Measurements from ENCODE around the gene FABP2.
"Not testable (repeated sequence)": the region's sequence is repeated elsewhere in the genome, so short reads cannot be mapped to it uniquely, and the experiment has no call there.

FABP2 gene

DNA sequence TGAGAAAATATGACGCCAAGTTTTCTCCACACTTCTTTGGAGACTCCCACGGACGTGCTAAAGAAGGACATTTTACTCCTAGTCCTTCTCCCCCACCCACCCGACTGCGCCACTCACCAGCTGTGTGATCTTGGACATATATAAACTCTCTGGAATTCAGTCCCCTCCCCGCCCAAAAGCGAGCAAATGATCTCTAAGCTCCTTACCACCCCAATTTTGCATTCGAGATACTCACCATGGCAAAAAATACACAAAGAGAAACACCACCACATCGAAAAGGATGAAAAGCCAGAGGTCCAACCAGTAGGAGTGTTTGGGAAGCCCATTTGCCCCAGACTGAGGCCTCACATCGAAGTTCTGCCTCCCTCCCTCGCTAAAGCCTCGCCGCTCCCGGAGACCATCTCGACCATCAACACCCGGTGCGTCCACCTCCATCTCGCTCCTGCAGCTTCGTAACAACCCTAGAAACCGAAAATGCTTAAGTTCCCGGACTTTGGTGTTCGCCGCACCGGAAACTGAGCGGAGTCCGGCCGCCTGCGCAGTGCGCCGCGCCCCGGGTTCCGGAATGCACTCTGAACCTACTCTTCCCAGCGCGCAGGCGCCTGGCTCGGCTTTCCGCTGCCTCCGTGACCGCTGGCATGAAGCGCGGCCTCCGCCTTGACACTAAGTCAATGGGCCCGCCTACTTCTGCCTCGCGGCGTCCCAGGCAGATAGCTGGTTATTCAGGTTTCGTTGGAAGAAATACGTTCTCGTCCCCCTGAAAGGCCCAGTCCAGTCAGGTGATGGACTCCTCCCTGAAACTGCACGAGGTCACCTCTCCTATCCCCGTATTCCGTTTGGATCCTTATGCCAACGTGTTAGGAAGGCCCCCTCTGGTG, 21.6 kb downstream of the FABP2 start:
- H3K9me3 Mint-ChIP-seq: no peaks in the 10 kb centered on the region
- H3K4me1 Mint-ChIP-seq (ENCODE audit: low read depth): peaks cover 17% of the 10 kb centered on the region

DNA sequence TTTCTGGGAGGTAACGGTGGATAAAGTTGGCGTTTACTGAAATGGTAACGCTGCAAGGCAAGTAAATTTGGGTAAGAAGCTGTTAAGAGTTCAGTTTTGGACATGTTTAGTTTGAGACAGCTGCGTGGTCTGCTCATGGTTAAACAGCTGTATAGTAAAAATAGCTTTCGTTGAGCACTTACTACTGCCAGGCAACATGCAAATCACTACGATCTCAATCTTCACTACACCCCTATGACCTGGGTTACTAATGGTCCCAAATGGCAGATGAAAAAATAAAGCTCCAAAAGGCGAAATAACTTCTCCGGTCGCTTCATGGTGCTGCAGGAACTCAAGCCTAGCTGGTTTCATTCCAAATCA, 22.2 kb downstream of the FABP2 start:
- Mint-ChIP-seq H3K4me3 (peak overlapping the region; percentile 97), H3K36me3 (ENCODE audit: low read depth) (peaks cover 42% of the 10 kb centered on the region), H3K9me3 (no peaks in the 10 kb centered on the region), H3K27me3 (peaks cover 2% of the 10 kb centered on the region), H3K4me1 (ENCODE audit: low read depth) (peaks cover 17% of the 10 kb centered on the region), H3K27ac (peak overlapping the region; percentile 98)
- intact Hi-C loops (cut with micrococcal nuclease): loop anchor here (1.0 kb wide), 1 partner anchor 155 kb away; no protein-coding TSS in a partner anchor

More for the DNA sequence above, 21.6 kb downstream of the FABP2 start:
- intact Hi-C loops (cut with micrococcal nuclease): loop anchor here (1.0 kb wide), 1 partner anchor 154 kb away; no protein-coding TSS in a partner anchor
- peaks cover 42% of the 10 kb centered on the region for H3K36me3 Mint-ChIP-seq (ENCODE audit: low read depth)
- peak overlapping the region; percentile 98 for H3K27ac Mint-ChIP-seq
- peaks cover 2% of the 10 kb centered on the region for H3K27me3 Mint-ChIP-seq
- H3K4me3 Mint-ChIP-seq: peak overlapping the region; percentile 97

DNA sequence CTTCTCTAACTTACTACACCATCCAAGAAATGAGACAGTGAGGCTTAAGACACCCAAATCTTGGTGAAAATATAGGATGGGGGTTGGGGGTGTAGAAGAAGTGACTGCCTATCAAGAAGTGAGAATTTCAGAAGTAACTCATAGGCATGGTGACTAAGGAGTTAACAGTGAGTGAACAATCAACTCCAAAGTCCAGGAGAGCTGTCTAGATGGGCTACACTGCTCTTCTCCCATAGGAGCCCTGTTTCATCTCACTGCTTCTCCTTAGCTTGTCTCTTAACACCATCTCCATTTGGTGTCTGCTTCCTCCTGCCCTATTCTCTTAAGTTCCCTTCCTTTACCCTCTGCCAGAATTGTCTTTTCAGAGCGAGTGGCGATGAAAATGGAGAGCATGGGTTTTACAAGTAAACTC, 22.7 kb downstream of the FABP2 start:
- H3K36me3 Mint-ChIP-seq (ENCODE audit: low read depth): peaks cover 42% of the 10 kb centered on the region
- peak overlapping the region; percentile 97 for H3K4me3 Mint-ChIP-seq
- intact Hi-C loops (cut with micrococcal nuclease): no loop called here
- H3K4me1 Mint-ChIP-seq (ENCODE audit: low read depth): peaks cover 17% of the 10 kb centered on the region
- H3K27me3 Mint-ChIP-seq: peaks cover 2% of the 10 kb centered on the region
- H3K9me3 Mint-ChIP-seq: no peaks in the 10 kb centered on the region
- H3K27ac Mint-ChIP-seq: peak overlapping the region; percentile 98

DNA sequence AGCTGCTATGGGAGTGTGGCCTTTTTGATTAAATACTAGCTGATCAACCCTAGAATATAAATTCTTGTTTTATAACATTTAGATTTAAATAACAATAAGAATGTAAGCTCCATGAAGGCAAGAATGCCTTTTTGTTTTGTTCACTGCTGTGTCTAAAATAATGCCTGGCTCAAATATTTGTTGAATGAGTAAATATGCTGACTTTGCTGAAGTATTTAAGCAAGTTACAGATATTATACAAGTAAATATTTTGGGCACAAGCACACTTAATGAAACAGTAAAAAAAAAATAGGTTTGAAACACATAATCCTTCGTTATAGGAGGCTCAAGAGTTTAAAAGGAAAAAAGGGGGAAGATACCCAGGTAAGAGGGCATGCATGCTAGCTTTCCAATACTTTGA, 24.1 kb downstream of the FABP2 start:
- Mint-ChIP-seq H3K4me1 (ENCODE audit: low read depth) (peaks cover 17% of the 10 kb centered on the region), H3K9me3 (no peaks in the 10 kb centered on the region), H3K27me3 (no peaks in the 10 kb centered on the region), H3K36me3 (ENCODE audit: low read depth) (peaks cover 42% of the 10 kb centered on the region), H3K4me3 (no peak overlapping the region), H3K27ac (no peak overlapping the region)
- intact Hi-C loops (cut with micrococcal nuclease): no loop called here

DNA sequence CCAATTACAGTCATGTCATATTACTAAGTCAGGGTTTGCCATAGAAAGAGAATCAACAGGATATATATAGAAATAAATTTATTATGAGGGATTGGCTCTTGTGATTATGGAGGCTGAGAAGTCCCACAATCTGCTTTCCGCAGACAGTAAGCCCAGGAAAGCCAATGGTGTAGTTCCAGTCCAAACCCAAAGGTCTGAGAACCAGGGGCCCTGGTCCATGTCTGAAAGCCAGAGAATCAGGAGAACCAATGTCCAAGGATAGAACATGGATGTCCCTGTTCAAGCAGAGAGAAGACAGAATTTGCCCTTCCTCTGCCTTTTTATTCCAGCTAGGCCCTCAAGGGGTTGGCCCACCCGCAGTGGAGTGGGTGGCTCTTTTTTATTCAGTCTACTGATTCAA, 25.6 kb downstream of the FABP2 start:
- Mint-ChIP-seq H3K4me1 (ENCODE audit: low read depth) (peaks cover 17% of the 10 kb centered on the region), H3K36me3 (ENCODE audit: low read depth) (peaks cover 42% of the 10 kb centered on the region), H3K27ac (no peak overlapping the region), H3K9me3 (no peaks in the 10 kb centered on the region), H3K4me3 (no peak overlapping the region), H3K27me3 (no peaks in the 10 kb centered on the region)
- intact Hi-C loops (cut with micrococcal nuclease): no loop called here

DNA sequence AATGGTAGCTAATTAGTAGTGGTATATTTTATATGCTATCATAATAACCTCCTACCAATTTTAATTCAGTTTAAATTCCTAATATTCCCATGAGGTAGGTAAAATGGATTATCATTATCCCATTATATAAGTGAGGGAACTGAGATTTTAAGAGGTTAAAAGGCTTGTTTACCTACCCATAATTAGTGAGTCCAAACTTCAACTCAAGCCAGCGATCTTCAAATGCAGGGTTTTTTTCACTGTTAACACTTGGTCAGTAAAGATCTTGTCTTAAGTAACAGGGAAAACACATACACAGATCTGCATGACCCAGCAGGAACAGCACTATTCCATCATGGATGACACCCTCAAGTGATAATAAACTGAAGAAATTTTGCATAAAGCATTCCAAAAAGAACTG, 31.3 kb downstream of the FABP2 start:
- Mint-ChIP-seq H3K36me3 (ENCODE audit: low read depth) (no peaks in the 10 kb centered on the region), H3K4me3 (no peak overlapping the region), H3K27me3 (no peaks in the 10 kb centered on the region), H3K27ac (no peak overlapping the region), H3K9me3 (no peaks in the 10 kb centered on the region), H3K4me1 (ENCODE audit: low read depth) (no peaks in the 10 kb centered on the region)
- intact Hi-C loops (cut with micrococcal nuclease): loop anchor here (2.0 kb wide), 1 partner anchor 308 kb away; no protein-coding TSS in a partner anchor

DNA sequence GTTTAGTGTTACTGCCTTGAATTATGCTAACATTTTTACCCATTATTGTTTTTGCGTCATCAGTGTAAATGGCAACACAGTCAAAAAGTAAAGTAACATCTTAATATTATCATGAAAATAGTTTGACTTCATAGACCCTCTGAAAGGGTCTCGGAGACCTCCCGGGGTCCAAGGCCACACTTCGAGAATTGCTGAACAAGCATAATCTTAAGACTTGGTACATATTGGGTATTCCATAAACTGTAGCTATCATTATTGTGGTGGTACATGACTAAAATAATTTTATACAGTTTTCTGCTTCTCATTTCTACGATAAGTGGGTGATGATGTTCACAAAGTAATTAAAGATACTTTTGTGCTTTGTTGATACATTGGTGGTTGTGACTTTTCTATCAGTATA, 32.6 kb downstream of the FABP2 start:
- Mint-ChIP-seq H3K9me3 (no peaks in the 10 kb centered on the region), H3K27me3 (no peaks in the 10 kb centered on the region), H3K27ac (no peak overlapping the region), H3K4me1 (ENCODE audit: low read depth) (peaks cover 6% of the 10 kb centered on the region), H3K36me3 (ENCODE audit: low read depth) (no peaks in the 10 kb centered on the region), H3K4me3 (no peak overlapping the region)
- intact Hi-C loops (cut with micrococcal nuclease): loop anchor here (5.0 kb wide), 1 partner anchor 202 kb away; no protein-coding TSS in a partner anchor

DNA sequence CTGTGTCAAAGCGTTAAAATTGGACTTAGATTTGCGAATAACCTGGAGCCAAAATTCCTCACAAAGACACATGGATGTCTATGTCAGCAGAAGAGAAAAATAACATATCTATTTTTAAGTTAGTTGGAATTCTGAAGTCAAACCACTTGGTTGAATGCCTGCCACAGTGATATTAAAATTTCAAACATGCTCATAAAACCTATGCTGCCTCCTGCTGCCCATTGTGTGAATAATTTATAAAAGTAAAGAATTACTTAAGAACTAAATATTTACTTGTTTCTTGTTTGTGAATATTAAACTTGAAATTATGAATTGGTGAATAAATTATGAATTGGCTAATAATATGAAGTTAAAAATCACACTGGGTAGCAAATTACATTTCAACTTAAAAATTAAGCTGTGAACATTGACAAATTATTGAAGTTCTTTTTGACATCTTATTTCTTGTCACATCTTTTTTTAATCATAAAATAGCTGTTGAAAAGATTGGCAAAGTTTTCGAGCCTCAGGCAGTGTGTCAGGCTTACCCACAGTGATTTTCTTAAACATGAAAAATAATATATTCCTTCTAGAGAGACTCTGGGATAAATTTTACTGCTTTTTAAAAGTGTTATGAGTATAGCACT, 35.4 kb downstream of the FABP2 start:
- Mint-ChIP-seq H3K27me3 (no peaks in the 10 kb centered on the region), H3K36me3 (ENCODE audit: low read depth) (no peaks in the 10 kb centered on the region), H3K4me3 (no peak overlapping the region), H3K9me3 (no peaks in the 10 kb centered on the region), H3K27ac (no peak overlapping the region), H3K4me1 (ENCODE audit: low read depth) (peaks cover 6% of the 10 kb centered on the region)
- intact Hi-C loops (cut with micrococcal nuclease): loop anchor here (1.0 to 5.0 kb wide), 2 partner anchors 199 to 244 kb away; no protein-coding TSS in a partner anchor

DNA sequence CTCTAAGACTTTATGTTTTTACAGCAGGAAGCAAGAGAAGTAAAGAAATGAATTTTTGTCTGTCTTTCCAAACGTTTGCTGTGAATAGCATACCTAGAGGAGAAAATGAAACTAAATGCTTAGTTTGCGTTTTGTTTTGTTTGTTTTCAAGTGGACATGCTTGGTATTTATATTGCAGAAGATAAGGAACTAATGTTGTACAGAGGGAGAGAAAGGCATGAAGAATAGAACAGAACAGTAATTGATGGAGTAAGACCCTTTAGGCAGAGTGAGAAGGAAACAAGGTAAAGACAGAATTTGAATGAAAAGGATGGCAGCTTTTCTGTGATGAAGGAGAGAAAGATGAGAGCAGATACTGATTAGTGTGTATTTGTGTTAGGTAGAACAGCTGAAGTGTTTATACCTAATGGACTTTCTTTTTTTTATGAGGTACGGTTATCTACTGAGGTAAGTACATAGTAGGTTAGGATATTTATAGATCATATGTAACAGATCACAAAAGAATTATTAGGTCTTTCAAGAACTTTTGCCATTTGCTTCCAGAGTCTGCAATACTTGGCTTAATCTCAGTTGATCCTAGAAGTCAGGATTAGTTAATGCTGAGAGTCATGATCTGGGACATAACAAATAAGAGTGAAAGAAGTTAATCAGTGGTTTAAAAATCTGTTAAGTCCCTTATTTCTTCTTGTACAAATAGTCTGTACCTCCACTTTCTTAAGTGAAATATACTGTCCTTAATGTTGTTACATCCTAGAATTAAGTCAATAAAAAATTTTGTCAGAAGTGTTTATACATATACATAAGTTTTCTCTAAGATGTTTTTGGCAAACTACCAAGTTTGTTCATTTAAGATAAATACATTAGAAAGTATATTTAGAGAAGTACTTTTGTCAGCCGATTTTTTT, 36.8 kb downstream of the FABP2 start:
- intact Hi-C loops (cut with micrococcal nuclease): loop anchor here (1.0 to 5.0 kb wide), 3 partner anchors 73 to 303 kb away; partner anchors contain the start of gene USP53
- H3K36me3 Mint-ChIP-seq (ENCODE audit: low read depth): no peaks in the 10 kb centered on the region

DNA sequence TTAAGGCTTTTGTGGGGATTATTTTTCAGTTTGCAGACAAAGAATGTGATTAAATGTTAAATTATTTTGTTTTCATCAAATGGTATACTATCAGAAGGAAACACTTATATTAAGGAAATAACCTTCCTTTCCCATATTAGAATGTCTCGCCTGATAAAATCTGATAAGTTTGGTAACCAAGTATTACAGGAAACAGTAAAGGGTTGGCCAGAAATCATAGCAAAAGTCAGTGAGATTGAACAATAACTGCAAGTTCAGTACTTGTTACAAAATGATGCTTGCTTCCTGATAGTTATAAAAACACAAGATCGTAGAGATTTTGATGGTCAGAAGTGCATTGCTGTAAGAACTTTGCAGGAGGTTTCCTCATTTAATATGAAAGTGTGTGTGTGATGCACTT, 40.5 kb downstream of the FABP2 start:
- intact Hi-C loops (cut with micrococcal nuclease): loop anchor here (5.0 kb wide), 1 partner anchor 69 kb away; the partner anchor contains the start of gene USP53

More for the DNA sequence above, 36.8 kb downstream of the FABP2 start:
- Mint-ChIP-seq H3K4me1 (ENCODE audit: low read depth) (peaks cover 6% of the 10 kb centered on the region), H3K27me3 (no peaks in the 10 kb centered on the region), H3K9me3 (no peaks in the 10 kb centered on the region), H3K4me3 (no peak overlapping the region), H3K27ac (no peak overlapping the region)

DNA sequence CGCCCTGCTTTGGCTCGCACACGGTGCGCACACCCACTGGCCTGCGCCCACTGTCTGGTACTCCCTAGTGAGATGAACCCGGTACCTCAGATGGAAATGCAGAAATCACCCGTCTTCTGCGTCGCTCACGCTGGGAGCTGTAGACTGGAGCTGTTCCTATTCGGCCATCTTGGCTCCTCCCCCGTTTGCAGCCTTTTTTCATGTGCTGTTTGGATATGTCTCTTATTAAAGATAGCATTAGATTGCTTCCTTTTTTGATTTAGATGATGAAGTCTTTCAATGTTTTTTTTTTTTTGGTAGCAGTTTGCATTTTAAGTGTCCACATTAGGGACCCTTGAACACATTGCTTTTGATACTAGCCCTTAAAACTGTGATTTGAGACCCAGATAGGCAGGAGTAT, 42.0 kb downstream of the FABP2 start:
- not testable (repeated sequence) for H3K27ac Mint-ChIP-seq; H3K4me3 Mint-ChIP-seq; H3K27me3 Mint-ChIP-seq; H3K4me1 Mint-ChIP-seq (ENCODE audit: low read depth); H3K9me3 Mint-ChIP-seq; H3K36me3 Mint-ChIP-seq (ENCODE audit: low read depth)
- intact Hi-C loops (cut with micrococcal nuclease): loop anchor here (5.0 kb wide), 1 partner anchor 68 kb away; the partner anchor contains the start of gene USP53

More for the DNA sequence above, 40.5 kb downstream of the FABP2 start:
- H3K4me3 Mint-ChIP-seq: no peak overlapping the region
- no peaks in the 10 kb centered on the region for H3K27me3 Mint-ChIP-seq
- H3K9me3 Mint-ChIP-seq: no peaks in the 10 kb centered on the region
- H3K4me1 Mint-ChIP-seq (ENCODE audit: low read depth): peaks cover 6% of the 10 kb centered on the region
- H3K36me3 Mint-ChIP-seq (ENCODE audit: low read depth): no peaks in the 10 kb centered on the region
- no peak overlapping the region for H3K27ac Mint-ChIP-seq

DNA sequence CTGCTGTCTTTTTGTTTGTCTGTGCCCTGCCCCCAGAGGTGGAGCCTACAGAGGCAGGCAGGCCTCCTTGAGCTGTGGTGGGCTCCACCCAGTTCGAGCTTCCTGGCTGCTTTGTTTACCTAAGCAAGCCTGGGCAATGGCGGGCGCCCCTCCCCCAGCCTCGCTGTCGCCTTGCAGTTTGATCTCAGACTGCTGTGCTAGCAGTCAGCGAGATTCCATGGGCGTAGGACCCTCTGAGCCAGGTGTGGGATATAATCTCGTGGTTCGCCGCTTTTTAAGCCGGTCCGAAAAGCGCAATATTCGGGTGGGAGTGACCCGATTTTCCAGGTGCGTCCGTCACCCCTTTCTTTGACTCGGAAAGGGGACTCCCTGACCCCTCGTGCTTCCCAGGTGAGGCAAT, 42.4 kb downstream of the FABP2 start:
- H3K4me3 Mint-ChIP-seq; H3K9me3 Mint-ChIP-seq; H3K4me1 Mint-ChIP-seq (ENCODE audit: low read depth); H3K36me3 Mint-ChIP-seq (ENCODE audit: low read depth); intact Hi-C loops (cut with micrococcal nuclease); H3K27ac Mint-ChIP-seq; H3K27me3 Mint-ChIP-seq: not testable (repeated sequence)

DNA sequence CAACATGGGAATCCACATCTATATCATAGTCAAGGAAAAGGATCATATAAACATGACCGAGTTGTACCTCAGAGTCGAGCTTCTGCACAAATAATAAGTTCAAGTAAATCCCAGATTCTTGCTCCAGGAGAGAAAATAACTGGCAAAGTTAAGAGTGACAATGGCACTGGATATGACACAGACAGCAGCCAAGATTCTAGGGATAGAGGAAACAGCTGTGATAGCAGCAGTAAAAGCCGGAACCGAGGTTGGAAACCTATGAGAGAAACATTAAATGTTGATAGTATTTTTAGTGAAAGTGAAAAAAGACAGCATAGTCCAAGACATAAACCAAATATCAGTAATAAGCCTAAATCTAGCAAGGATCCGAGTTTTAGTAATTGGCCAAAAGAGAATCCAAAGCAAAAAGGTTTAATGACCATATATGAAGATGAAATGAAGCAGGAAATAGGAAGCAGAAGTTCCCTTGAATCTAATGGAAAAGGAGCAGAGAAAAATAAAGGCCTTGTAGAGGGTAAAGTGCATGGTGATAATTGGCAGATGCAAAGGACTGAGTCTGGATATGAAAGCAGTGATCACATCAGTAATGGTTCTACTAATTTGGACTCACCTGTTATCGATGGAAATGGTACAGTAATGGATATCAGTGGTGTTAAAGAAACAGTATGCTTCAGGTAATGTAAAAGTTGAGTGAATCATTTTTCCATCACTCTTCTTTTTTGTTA, 50.4 kb downstream of the FABP2 start:
- Mint-ChIP-seq H3K4me3 (no peak overlapping the region), H3K4me1 (ENCODE audit: low read depth) (no peaks in the 10 kb centered on the region), H3K36me3 (ENCODE audit: low read depth) (no peaks in the 10 kb centered on the region), H3K9me3 (peaks cover under 1% of the 10 kb centered on the region), H3K27ac (no peak overlapping the region), H3K27me3 (no peaks in the 10 kb centered on the region)
- intact Hi-C loops (cut with micrococcal nuclease): no loop called here
